GM19467 (cell line): ENCODE measurements around the gene FAF2.

Source experiments
- ATAC-seq: cut with Tn5 transposase; IDR thresholded peaks from one replicate; pipeline ENCODE4 v1.9.1; 2021; ENCODE audit warnings: mild to moderate bottlenecking, moderate library complexity; ENCODE audit not compliant: unreplicated experiment

The FAF2 gene

GRCh38 chr5:176500511-176500910, 52.3 kb downstream of the FAF2 start:
- no peak for ATAC-seq

GRCh38 chr5:176501333-176501732, 53.1 kb downstream of the FAF2 start:
- ATAC-seq = no peak

- ATAC-seq = no peak
Observed at GRCh38 chr5:176503496-176503895, 55.3 kb downstream of the FAF2 start.

- no peak for ATAC-seq
Observed at GRCh38 chr5:176507911-176508310, 59.7 kb downstream of the FAF2 start.

GRCh38 chr5:176508603-176509002, 60.4 kb downstream of the FAF2 start:
- ATAC-seq = no peak

- ATAC-seq = no peak
Observed at GRCh38 chr5:176513788-176514187, 65.6 kb downstream of the FAF2 start.

- ATAC-seq = no peak
Observed at GRCh38 chr5:176514244-176514950, 66.2 kb downstream of the FAF2 start.

GRCh38 chr5:176515396-176515795, 67.2 kb downstream of the FAF2 start:
- no peak for ATAC-seq

- no peak for ATAC-seq
Observed at GRCh38 chr5:176517053-176517661, 69.0 kb downstream of the FAF2 start.

- ATAC-seq = no peak
Observed at GRCh38 chr5:176519810-176520720, 71.9 kb downstream of the FAF2 start.

GRCh38 chr5:176521286-176521685, 73.1 kb downstream of the FAF2 start:
- ATAC-seq = no peak

- ATAC-seq = no peak
Observed at GRCh38 chr5:176521699-176522263, 73.6 kb downstream of the FAF2 start.

GRCh38 chr5:176524138-176524537, 76.0 kb downstream of the FAF2 start:
- no peak for ATAC-seq

- no peak for ATAC-seq
Observed at GRCh38 chr5:176524987-176525386, 76.8 kb downstream of the FAF2 start.

- no peak for ATAC-seq
Observed at GRCh38 chr5:176525677-176526076, 77.5 kb downstream of the FAF2 start.

GRCh38 chr5:176526462-176526861, 78.3 kb downstream of the FAF2 start:
- no peak for ATAC-seq

- ATAC-seq = no peak
Observed at GRCh38 chr5:176527246-176528222, 79.3 kb downstream of the FAF2 start.

GRCh38 chr5:176528301-176528700, 80.1 kb downstream of the FAF2 start:
- ATAC-seq = no peak

GRCh38 chr5:176528761-176529115, 80.6 kb downstream of the FAF2 start:
- ATAC-seq = no peak

GRCh38 chr5:176529116-176529740, 81.0 kb downstream of the FAF2 start:
- ATAC-seq = no peak
